GM19099 (cell line): ENCODE data around the gene RPL22.

Source experiments
- POLR2A ChIP-seq: IDR thresholded peaks from 3 replicates; pipeline ENCODE4 v1.6.1; 2011; ENCODE audit warnings: low read depth; ENCODE audit not compliant: insufficient read length; ENCODE audit errors: extremely low read depth

The RPL22 gene

GRCh38 chr1:6210591-6211355 is 11.4 kb upstream of the RPL22 start:
- no peak for TF ChIP-seq POLR2A

- TF ChIP-seq POLR2A = no peak
Observed at GRCh38 chr1:6209661-6210580, 10.5 kb upstream of the RPL22 start.

GRCh38 chr1:6208723-6209660 is 9.6 kb upstream of the RPL22 start:
- TF ChIP-seq POLR2A = no peak

GRCh38 chr1:6207921-6208320 is 8.5 kb upstream of the RPL22 start:
- no peak for TF ChIP-seq POLR2A

- no peak for TF ChIP-seq POLR2A
Observed at GRCh38 chr1:6207075-6207885, 7.9 kb upstream of the RPL22 start.

GRCh38 chr1:6206520-6206855 is 7.1 kb upstream of the RPL22 start:
- no peak for TF ChIP-seq POLR2A

- peak; percentile 81 for TF ChIP-seq POLR2A
Observed at GRCh38 chr1:6205849-6206519, 6.6 kb upstream of the RPL22 start, which contains the start of gene RNF207. Gene RNF207, plus strand, starts transcription at chr1:6206119. Its CDS starts 417 bp downstream, at chr1:6206536.

GRCh38 chr1:6202256-6202655 is 2.9 kb upstream of the RPL22 start:
- TF ChIP-seq POLR2A = no peak

GRCh38 chr1:6200188-6200809 is 904 bp upstream of the RPL22 start:
- TF ChIP-seq POLR2A = no peak

GRCh38 chr1:6198646-6199297 is 623 bp downstream of the RPL22 start:
- no peak for TF ChIP-seq POLR2A

- TF ChIP-seq POLR2A = no peak
Observed at GRCh38 chr1:6197746-6198427, 1.5 kb downstream of the RPL22 start.

GRCh38 chr1:6191968-6192367 is 7.4 kb downstream of the RPL22 start:
- TF ChIP-seq POLR2A = no peak
